HG02981 (cell line): ENCODE results near the gene ATP5MK.
"Not testable (repeated sequence)": the region's sequence is repeated elsewhere in the genome, so short reads cannot be mapped to it uniquely, and the experiment has no call there.

ENCODE experiments used
- ATAC-seq: cut with Tn5 transposase; IDR thresholded peaks from one replicate; pipeline ENCODE4 v1.9.1; 2021; ENCODE audit warnings: mild to moderate bottlenecking, moderate library complexity; ENCODE audit not compliant: unreplicated experiment

Gene ATP5MK

DNA sequence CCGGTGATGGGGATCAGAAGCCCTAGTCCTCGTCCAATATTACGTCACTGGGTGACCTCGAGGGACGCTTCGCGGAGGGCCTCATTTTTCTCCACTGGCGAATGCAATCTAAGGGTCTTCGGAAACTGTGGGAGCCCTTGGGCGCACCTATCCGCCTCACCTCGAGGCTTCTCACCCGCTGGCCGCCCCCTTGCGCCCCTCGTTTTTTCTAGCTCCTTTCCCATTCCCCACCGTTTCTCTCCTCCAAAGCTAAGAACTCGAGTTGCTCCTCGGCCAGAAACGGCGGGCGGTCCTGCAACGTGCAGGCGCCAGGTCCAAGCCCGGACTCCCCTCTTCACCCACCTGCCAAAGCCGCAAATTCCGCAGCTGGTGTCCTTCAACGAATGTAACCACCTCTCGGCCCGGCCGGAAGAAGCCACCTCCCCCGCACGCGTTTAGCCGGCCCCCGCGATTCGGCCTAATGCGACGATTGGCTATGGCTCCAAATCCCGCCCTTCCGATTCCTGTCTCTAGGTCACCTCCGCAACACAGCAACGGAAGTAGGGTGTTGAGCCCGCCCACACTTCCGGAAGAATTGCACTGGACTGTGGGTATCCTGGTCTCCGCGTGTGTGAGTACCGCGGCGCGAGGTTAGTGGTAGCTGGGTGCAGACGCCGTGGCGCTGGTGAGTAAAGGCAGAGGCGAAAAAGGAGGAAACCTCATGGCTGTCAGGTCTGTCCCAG, at the start of gene ATP5MK, which contains the start of gene PDCD11:
TSS of gene ATP5MK (minus strand) at position 409 of the 722 bp plus-strand sequence. CDS start 4,018 bp downstream, outside the sequence.
TSS of gene PDCD11 (plus strand) at position 560 of the 722 bp plus-strand sequence. CDS start 1,801 bp downstream, outside the sequence.
- ATAC-seq = peak; percentile 99

DNA sequence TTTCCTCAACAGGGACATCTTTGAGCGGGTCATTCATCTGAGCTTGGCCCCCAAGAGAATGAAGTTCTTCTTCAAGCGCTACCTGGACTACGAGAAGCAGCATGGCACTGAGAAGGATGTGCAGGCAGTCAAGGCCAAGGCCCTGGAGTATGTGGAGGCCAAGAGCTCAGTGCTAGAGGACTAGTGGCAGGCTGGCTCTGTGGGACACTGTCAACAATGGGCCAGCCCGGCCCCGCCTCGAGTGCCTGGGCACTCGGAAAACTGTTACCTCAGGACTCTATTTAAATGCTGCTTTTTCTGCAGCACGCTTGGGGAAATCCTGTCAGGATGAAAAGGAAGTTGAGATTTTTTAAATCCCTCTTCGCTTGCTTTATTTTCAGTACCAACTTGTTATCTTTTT, 49.1 kb upstream of the ATP5MK start:
- no peak for ATAC-seq

DNA sequence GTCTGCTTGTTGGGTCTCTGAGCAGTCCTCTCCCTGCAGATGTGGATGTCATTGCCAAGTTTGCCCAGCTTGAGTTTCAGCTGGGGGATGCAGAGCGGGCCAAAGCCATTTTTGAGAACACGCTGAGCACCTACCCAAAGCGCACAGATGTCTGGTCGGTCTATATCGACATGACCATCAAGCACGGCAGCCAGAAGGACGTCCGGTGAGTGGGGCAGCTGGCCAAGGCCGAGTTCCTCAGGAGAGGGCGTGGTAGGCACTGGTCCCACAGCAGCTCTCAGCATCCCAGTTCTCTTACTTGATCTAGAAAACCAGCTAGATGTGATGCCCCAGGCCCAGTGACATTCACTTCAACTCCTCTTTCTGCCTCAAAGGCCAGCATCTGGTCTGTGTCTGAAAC, 48.2 kb upstream of the ATP5MK start:
- ATAC-seq = no peak

GRCh38 chr10:103443475-103444185, 47.4 kb upstream of the ATP5MK start:
- no peak for ATAC-seq

GRCh38 chr10:103442031-103442461, 45.8 kb upstream of the ATP5MK start:
- no peak for ATAC-seq

DNA sequence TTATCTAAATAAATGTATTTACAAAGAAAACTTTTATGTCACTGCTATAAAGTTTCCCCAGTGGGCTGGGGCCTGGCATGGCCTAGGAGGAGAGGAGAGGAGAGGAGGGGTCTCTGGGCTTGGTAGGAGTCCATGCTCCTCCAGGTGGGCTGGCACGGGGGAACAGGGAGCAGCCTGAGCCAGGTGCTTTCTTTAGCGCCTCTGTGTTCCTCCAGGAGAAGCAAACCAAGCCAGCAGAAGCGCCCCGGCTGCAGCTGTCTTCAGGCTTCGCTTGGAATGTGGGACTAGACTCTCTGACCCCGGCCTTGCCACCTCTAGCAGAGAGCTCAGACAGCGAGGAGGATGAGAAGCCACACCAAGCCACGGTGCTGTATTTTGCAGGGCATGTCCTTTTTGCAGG, 45.3 kb upstream of the ATP5MK start:
- no peak for ATAC-seq

- no peak for ATAC-seq
Measured at GRCh38 chr10:103441206-103441605, 44.9 kb upstream of the ATP5MK start.

GRCh38 chr10:103440416-103440815, 44.1 kb upstream of the ATP5MK start:
- ATAC-seq = no peak

GRCh38 chr10:103439776-103440175, 43.5 kb upstream of the ATP5MK start:
- no peak for ATAC-seq

DNA sequence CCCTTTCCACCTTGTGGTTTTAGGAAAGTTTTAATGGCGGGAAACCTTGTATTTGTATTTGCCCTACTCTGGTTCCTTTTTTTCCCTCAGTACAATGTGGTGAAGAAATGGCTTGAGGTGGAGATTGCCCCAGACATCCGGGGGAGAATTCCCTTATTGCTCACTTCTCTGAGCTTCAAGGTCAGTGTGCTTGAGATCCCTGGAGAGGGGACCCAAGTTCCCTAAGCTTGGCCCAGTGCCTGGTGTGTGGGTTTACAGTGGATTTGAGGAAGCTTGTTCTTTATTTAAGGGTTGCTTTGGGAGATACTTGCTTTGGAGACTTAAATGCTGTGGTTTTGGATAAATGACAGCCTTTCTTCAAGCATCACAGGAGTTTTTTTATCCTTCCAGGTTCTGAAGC, 37.6 kb upstream of the ATP5MK start:
- ATAC-seq = no peak

GRCh38 chr10:103431902-103432301, 35.6 kb upstream of the ATP5MK start:
- no peak for ATAC-seq

DNA sequence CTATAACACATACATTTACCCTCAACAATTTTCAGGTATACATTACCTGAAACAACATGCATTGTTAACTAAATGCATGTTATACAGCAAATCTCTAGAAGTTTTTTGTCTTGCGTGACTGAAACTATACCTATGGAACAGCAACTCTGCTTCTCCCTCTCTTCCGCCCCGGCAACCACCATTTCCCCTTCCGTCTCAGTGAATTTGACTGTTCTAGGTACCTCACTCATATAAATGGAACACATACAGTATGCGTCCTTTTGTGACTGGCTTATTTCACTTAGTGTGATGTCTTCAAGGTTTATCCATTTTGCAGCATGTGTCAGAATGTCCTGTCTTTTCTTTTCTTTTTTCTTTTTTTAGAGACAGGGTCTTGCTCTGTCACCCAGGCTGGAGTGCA, 33.4 kb upstream of the ATP5MK start:
- ATAC-seq = no peak

DNA sequence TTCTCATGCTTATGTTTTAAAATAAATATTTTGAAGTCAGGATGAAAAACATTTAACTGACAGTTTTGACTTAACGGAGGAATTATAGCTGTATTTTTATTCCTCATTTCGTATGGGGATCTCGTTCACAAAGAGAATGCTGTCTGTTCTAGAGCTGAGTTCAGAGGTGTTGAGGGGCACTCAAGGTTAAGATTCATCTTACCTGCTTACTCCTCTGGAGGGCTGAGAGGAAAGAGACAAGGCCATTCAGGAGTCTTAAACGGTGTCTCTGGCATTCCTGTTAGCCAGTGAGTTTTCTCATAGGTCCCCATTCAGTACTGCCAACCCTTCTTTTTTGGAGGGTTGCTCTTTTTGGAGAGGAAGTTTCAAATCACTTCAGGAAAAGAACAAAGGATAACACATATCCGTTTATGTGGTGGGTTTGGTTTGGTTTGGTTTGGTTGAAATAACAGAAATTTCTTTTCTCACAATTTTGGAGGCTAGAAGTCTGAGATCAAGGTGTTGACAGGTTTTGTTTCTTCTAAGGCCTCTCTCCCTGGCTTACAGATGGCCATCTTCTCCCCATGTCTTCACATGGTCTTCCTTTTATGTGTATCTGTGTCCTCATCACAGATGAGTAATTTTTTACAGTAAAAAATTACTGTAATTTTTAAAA, 32.8 kb upstream of the ATP5MK start:
- no peak for ATAC-seq

GRCh38 chr10:103427866-103428265, 31.6 kb upstream of the ATP5MK start:
- no peak for ATAC-seq

DNA sequence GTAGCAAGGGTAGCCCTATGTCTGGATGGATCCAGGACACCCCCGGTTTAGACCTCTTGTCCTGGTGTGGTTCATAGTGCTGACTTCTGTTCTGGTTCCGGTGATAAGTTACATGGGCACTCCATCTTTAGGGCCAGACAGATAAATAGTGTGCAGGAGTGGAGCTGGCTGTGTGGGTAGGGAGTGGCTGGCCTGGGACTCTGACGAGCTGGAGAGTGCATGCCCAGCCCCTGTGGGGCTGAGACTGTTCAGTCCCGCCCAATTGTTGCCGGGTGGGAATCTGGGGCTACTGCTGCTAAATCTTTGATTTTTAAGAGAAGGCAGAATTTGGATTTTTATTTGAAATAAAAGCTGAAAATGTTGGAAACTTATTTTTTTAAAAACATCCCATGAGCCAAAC, 27.5 kb upstream of the ATP5MK start:
- ATAC-seq = no peak

GRCh38 chr10:103419101-103419500, 22.8 kb upstream of the ATP5MK start:
- no peak for ATAC-seq

- no peak for ATAC-seq
Measured at GRCh38 chr10:103417601-103418000, 21.3 kb upstream of the ATP5MK start.

- not testable (repeated sequence) for ATAC-seq
Measured at GRCh38 chr10:103417148-103417469, 20.8 kb upstream of the ATP5MK start.

DNA sequence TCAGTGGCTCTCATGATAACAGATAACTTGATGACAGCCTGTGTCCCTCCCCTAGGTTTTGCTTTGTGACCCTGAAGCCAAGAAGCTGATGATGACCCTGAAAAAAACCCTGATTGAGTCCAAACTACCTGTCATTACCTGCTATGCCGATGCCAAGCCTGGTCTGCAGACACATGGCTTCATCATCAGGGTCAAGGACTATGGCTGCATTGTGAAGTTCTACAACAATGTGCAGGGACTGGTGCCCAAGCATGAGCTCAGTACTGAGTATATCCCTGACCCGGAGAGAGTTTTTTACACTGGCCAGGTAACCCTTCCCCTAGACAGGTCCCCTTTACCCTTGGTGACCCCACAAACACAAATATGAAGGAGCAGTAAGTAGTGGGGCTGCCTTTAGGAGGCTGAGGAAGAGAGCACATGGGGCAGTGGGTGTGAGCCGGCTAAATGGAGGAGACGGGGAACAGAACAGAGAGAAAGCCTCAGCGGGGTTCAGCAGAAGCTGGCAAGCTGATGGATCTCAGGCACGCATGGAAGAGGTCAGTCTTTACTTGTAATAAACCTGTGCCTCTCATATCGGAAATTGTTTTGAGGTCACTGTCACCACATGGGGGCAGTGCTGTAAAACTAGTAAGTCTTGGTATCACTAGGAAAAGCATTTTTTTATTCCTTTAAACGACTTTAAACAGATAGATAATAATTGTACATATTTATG, 20.3 kb upstream of the ATP5MK start:
- no peak for ATAC-seq

GRCh38 chr10:103415581-103415980, 19.3 kb upstream of the ATP5MK start:
- no peak for ATAC-seq

GRCh38 chr10:103413564-103413963, 17.3 kb upstream of the ATP5MK start:
- no peak for ATAC-seq
